COLO829 (cell line): Measurements from ENCODE around the gene SLC22A3.
A peak's percentile ranks its signal among the peaks of the same experiment; 100 is the strongest.
"Not testable (repeated sequence)": the region's sequence is repeated elsewhere in the genome, so short reads cannot be mapped to it uniquely, and the experiment has no call there.

Experiments
- DNase-seq: peaks from one replicate; pipeline ENCODE4 v3.0.0; 2012; ENCODE audit warnings: low spot score

Gene SLC22A3

DNA sequence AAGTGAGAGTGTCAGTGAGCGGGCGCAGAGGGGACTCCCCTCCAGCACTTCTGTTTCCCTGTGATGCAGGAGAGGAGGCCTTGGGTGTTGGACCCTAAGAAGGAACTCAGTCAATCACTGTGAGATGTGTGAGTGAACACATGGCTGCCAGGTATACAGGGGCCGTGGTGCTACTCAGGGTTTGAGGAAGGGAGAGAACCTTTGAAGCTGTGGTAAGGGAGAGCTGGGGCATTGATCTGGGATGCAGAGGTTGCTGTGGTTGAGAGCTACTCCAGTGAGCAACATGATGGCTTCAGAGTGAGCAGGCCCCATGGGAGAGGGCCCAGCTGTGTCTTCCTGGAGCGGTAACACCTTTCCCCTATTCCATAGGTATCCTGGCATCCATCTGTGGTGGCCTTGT lies 99.2 kb downstream of the SLC22A3 start:
- DNase-seq: no peak

DNA sequence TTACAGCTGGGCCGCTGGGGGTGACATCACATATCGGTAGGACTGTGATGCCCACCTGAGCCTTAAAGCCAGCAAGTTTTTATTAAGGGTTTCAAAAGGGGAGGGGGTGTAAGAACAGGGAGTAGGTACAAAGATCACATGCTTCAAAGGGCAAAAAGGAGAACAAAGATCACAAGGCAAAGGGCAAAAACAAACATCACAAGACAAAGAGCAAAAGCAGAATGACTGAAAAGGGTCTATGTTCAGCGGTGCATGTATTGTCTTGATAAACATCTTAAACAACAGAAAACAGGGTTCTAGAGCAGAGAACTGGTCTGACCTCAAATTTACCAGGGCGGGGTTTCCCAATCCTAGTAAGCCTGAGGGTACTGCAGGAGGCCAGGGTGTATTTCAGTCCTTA lies 101.6 kb downstream of the SLC22A3 start:
- not testable (repeated sequence) for DNase-seq

DNA sequence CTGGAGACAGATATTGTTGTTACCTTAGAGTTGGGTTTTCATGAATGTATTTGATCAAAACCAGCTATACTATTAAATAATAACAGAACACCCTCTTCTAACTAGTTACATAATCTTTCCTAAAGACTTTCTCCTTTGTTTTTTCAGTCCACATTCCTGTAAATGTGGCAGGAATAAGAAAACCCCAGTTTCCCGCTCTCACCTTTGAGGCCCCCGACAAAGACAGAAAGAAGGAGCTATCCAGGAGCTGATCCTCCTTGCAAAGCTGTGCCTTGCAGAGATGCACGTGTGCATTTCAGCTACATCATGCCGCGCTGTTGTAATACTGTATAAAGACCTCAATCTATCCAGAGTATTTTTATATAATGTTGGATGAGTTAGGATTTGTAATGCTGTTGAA lies 102.7 kb downstream of the SLC22A3 start:
- no peak for DNase-seq

DNA sequence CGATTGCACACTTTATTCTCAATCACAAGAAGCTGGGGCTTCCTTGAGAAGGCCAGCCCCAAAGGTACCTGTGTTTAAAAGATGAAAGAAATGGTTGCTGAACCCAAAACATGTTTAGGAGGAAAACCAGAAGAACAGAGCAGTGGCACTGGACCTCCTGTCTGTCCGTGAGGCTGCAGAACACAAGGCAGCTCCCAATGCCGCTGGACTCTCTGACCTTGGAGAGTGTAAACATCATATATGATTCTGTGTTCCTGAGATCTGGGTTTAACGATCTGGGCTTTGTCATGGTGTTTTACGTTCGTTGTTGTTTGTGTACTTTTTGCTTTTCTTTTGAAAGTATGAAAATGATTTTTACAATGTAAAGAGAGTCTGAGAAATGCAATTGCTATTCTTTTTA lies 106.1 kb downstream of the SLC22A3 start:
- no peak for DNase-seq

GRCh38 chr6:160455081-160455480 lies 106.9 kb downstream of the SLC22A3 start:
- DNase-seq: no peak

DNA sequence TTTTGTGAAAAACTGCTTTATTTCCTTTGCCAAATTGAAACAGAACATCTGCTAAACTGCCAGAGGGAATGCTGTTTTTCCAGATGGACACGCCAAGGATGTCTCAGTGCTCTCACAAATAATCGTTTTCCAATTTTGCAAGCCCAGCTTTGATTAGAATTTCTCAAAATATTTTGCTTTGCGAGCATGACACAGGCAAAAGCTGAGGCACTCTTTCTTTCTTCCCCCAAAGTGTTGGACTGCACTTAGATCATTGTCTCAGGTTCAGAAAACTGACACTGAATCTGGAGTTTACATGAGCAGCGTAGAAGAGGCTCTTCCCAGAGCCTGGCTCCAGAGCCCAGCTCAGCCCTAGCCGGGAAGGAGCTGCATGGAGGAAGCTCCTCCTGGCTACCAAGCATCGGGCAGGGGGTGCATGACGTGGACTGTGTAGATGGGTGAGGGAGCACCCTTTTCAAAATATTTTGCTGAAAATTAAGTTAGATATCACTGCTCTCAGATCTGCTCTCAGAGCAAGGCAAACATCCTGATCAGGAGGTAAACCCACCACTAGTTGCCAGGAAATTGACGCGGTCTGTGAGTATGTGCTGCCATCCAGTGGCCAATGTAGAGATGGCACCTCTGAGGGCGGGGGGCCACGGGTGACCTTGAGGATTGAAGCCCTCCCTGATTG lies 107.5 kb downstream of the SLC22A3 start:
- peak; percentile 42 for DNase-seq

DNA sequence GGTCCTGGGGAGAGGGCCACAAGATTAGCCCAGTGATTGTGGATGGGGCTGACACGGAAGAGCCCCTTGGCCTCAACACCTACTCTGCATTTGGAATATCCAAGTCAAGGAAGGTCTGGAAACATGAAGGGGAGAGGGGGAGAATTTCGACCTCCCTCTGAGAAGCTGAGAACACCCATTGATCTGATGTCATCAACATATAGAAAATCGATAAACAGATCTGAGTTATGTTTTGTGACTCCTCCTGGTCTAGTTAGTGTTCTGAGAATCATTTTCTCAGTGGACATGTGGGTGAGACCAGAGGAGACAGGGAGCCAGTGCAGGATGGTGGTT lies 108.0 kb downstream of the SLC22A3 start:
- DNase-seq: no peak

DNA sequence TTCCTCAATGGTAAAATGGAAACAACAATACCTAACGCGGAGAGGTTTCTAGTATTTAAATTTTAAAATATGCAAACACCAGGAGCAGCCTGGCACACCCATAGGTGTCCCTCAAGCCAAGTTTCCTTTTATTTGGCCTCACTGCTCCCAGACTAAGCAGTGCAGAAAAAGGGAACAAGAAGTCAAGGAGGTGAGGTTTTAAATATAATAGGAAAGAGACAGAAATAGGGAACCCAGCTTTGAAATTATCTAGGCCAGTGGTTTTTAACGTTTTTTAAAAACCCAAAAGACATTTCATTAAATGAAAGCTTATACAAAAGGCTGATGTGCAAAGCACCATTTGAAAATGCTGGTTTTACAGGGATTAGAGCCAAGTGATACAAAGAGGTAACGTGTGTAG lies 109.6 kb downstream of the SLC22A3 start:
- no peak for DNase-seq

DNA sequence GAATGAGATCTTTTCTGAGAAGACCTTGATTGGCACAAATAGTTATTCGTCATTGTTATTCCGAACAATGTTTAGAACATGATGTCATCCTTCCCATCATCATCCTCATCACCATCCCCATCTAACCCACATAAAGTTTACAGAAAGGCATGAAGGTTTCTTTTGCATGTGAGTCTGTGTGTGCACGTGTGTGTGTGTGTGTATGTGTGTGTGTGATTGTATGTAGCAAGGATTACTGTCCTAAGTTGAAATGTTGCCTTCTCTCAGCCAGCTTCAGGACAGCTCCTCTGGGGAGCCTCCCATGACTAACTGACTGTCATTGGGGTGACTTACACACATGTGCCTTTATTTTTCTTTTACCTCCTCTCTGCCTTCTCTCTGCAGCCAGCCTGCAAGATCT lies 113.5 kb downstream of the SLC22A3 start:
- DNase-seq: no peak

DNA sequence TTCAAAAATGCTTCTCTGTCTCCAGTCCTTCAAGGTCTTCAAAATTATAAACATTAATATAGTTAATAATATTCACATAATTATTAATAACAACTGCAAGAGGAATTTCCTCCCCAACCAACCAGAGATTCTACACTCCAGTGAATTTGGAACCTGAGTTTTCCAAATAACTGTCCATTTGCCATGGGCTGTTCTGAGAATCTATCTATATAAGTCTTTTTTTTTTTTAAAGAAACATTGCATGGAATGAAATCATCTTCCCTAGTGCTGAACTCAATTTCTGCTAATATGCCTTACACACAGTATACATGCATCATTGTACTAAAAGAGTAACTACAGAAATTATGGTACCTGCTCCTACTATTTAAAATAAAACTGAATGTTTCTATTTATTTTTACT lies 113.9 kb downstream of the SLC22A3 start:
- DNase-seq: no peak

- peak; percentile 51 for DNase-seq
These were observed 114.5 kb downstream of the SLC22A3 start for GRCh38 chr6:160462551-160463109.

DNA sequence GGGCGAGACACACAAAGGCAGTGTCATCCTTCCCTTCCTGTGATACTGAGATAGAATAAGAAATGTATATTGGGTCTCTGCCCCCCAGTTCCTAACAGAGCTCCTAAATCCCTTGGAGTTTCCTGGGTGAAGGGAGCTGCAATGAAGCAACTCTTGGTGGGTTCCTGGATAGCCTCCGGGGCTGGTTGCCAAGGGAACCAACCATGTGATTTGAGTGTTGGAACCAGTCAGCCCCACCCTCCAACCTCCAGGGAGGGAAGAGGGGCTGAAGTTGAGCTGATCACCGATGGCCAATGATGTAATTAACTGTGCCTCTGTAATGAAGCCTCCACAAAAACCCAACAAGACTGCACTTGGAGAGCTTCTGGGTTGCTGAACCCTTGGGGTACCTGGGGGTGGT lies 116.6 kb downstream of the SLC22A3 start:
- DNase-seq: no peak

DNA sequence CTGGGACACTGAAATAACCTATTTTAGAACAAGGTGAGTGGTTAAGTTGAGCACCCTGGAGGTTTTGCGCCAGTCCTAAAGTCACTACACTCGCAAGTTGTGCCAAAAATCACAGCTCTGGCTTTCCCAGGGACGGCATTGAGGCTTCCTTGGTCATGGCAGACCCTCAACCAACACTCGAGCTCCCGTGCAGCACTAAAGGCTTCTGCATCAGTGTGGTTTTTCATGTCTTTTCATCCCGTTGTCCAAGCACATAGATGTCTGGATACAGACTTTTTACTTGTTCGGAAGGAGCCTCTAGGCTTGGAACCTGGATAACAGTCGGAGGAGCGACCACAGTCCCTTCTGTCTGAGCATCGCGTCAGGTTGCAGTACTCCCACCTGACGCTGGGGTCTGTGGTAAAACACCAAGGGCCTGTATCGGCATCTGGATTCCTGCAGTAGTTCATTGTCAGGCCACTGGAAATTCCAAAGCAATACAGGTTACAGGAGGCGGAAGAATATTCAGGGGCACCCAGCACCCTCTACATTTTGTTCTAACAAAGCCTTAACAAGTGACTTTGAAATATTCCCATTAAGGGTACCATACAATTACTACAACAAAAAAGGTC lies 119.2 kb downstream of the SLC22A3 start:
- DNase-seq: not testable (repeated sequence)

DNA sequence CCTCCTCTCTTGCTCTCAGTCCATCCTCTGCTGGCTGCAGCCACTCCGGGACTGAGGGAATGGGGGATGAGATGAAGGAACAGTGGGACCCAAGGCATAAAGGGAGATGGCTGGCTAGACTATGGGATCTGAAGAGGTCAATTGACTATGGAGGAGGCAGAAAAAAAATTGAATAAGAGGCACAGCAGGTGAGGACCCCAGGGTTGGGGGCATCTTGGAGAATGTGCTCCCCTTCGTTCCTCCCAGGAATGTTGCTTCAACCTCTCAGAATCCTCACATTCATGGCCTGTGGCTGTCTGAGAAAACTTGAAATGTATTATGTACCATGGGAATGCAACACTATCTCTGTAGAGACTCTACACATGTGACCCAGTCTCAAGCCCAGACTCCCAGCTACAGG lies 121.0 kb downstream of the SLC22A3 start:
- no peak for DNase-seq

GRCh38 chr6:160476056-160476455 lies 127.9 kb downstream of the SLC22A3 start:
- DNase-seq: not testable (repeated sequence)

GRCh38 chr6:160477072-160477471 lies 128.9 kb downstream of the SLC22A3 start:
- not testable (repeated sequence) for DNase-seq

DNA sequence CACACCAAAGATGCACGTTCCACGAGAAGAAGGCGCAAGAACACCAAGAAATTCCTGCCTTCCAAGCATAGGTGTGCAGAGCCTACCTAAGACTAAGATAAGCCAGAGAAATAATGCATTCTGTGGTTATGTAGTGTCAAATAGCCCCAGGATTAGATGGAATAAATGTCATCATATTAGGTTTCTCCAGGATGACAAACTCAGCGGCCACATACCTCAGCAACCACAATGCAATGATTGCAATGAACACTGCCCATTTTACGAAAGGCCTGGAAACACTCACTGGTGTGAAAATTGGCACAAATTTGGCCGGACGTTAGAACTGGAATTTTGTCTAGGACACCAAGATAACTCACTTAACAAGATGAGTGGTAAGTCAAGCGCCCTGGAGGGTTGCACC lies 129.7 kb downstream of the SLC22A3 start:
- no peak for DNase-seq

DNA sequence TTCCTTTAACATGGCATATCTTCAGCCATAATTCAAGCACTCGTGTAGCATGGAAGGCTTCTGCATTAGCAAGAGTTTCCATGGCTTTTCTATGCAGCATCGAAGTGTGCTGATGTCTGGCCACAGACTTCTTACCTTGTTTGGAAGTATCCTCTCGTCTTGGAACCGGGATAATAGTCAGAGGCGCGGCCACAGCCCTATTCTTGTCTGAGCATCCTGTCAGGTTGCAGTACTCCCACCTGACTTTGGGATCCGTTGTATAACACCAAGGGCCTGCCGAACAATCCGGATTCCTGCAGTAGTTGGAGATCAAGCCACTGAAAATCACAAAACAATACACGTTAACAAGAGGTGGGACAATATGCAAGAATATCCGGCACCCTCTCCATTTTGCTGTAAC lies 138.9 kb downstream of the SLC22A3 start:
- no peak for DNase-seq

GRCh38 chr6:160489091-160489490 lies 140.9 kb downstream of the SLC22A3 start:
- DNase-seq: no peak

- DNase-seq: no peak
These were observed 146.4 kb downstream of the SLC22A3 start for GRCh38 chr6:160494576-160494975.

- no peak for DNase-seq
These were observed 152.5 kb downstream of the SLC22A3 start for GRCh38 chr6:160500639-160501038.
